MM.1S (cell line): Measurements from ENCODE around the gene WRNIP1.

ENCODE experiments used
- DNase-seq: peaks from one replicate; pipeline ENCODE4 v3.0.0-alpha.2; 2015
- H2AFZ ChIP-seq: fragments of 300-600 bp; sonication (generic); 2 replicates; pipeline ENCODE4 v1.6.0; 2016; ENCODE audit warnings: antibody characterized with exemption, low read length
- H3F3A ChIP-seq: fragments of 300-600 bp; sonication (generic); 2 replicates; pipeline ENCODE4 v1.6.1; 2016; ENCODE audit warnings: mild to moderate bottlenecking, antibody characterized with exemption, low read length, moderate library complexity, mixed read lengths; ENCODE audit not compliant: insufficient read depth
- H3K27ac ChIP-seq: fragments of 300-600 bp; sonication (generic); 2 replicates; pipeline ENCODE4 v1.5.1; 2016; ENCODE audit warnings: mild to moderate bottlenecking, low read length
- H3K27me3 ChIP-seq: fragments of 300-600 bp; sonication (generic); replicated peaks from 2 replicates; pipeline ENCODE4 v1.6.0; 2016; ENCODE audit warnings: low read length; ENCODE audit not compliant: insufficient read depth
- H3K36me3 ChIP-seq: fragments of 300-600 bp; sonication (generic); replicated peaks from 2 replicates; pipeline ENCODE4 v1.6.1; 2016; ENCODE audit warnings: mild to moderate bottlenecking, low read length, mixed read lengths; ENCODE audit not compliant: insufficient read depth
- H3K4me1 ChIP-seq: fragments of 300-600 bp; sonication (generic); 2 replicates; pipeline ENCODE4 v1.6.1; 2016; ENCODE audit warnings: low read length, mixed read lengths
- H3K4me2 ChIP-seq: fragments of 300-600 bp; sonication (generic); 2 replicates; pipeline ENCODE4 v1.6.0; 2016; ENCODE audit warnings: low read depth, low read length
- H3K4me3 ChIP-seq: fragments of 300-600 bp; sonication (generic); 2 replicates; pipeline ENCODE4 v1.5.1; 2016; ENCODE audit warnings: low read length, mixed read lengths
- H3K79me2 ChIP-seq: fragments of 300-600 bp; sonication (generic); 2 replicates; pipeline ENCODE4 v1.6.1; 2016; ENCODE audit warnings: mixed run types, low read length, mixed read lengths
- H3K9ac ChIP-seq: fragments of 300-600 bp; sonication (generic); 2 replicates; pipeline ENCODE4 v1.6.1; 2016; ENCODE audit warnings: low read length, mixed read lengths
- H3K9me2 ChIP-seq: fragments of 300-600 bp; sonication (generic); replicated peaks from 2 replicates; pipeline ENCODE4 v1.6.1; 2016; ENCODE audit warnings: mild to moderate bottlenecking, low read length, mixed read lengths; ENCODE audit not compliant: insufficient read depth
- H3K9me3 ChIP-seq: fragments of 300-600 bp; sonication (generic); replicated peaks from 2 replicates; pipeline ENCODE4 v1.6.1; 2016; ENCODE audit warnings: mild to moderate bottlenecking, low read length, mixed read lengths; ENCODE audit not compliant: insufficient read depth
- H4K20me1 ChIP-seq: fragments of 300-600 bp; sonication (generic); 2 replicates; pipeline ENCODE4 v1.6.1; 2016; ENCODE audit warnings: mild to moderate bottlenecking, low read length, moderate library complexity, mixed read lengths; ENCODE audit not compliant: insufficient read depth
- EZH2 ChIP-seq: fragments of 300-600 bp; sonication (generic); optimal IDR thresholded peaks from 2 replicates; pipeline ENCODE3; 2017; ENCODE audit warnings: low read depth, mild to moderate bottlenecking, antibody characterized with exemption, low read length, mixed read lengths
- EZH2phosphoT487 ChIP-seq: fragments of 300-600 bp; sonication (generic); IDR thresholded peaks from 2 replicates; pipeline ENCODE4 v1.6.1; 2018; ENCODE audit warnings: antibody characterized with exemption, low read length
- TF ChIP-seq, protein P1 (sequence below): fragments of 300-600 bp; sonication (generic); IDR thresholded peaks from 2 replicates; pipeline ENCODE4 v1.5.1; 2016; ENCODE audit warnings: antibody characterized with exemption, low read length, mixed read lengths

The WRNIP1 gene

GRCh38 chr6:2773449-2773848 lies 8.3 kb downstream of the WRNIP1 start:
- TF ChIP-seq, protein P1, sequence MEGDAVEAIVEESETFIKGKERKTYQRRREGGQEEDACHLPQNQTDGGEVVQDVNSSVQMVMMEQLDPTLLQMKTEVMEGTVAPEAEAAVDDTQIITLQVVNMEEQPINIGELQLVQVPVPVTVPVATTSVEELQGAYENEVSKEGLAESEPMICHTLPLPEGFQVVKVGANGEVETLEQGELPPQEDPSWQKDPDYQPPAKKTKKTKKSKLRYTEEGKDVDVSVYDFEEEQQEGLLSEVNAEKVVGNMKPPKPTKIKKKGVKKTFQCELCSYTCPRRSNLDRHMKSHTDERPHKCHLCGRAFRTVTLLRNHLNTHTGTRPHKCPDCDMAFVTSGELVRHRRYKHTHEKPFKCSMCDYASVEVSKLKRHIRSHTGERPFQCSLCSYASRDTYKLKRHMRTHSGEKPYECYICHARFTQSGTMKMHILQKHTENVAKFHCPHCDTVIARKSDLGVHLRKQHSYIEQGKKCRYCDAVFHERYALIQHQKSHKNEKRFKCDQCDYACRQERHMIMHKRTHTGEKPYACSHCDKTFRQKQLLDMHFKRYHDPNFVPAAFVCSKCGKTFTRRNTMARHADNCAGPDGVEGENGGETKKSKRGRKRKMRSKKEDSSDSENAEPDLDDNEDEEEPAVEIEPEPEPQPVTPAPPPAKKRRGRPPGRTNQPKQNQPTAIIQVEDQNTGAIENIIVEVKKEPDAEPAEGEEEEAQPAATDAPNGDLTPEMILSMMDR, result no peak
- TF ChIP-seq EZH2phosphoT487 (no peak), EZH2 (no peak)
- Histone ChIP-seq H2AFZ (no peak overlapping the region), H3K36me3 (peaks cover 4% of the 10 kb centered on the region), H4K20me1 (no peaks in the 10 kb centered on the region), H3K9me3 (no peaks in the 10 kb centered on the region), H3K27me3 (no peaks in the 10 kb centered on the region), H3K4me2 (no peak overlapping the region), H3K27ac (no peak overlapping the region), H3K79me2 (peaks cover 95% of the 10 kb centered on the region), H3K4me1 (0 out of 2 replicates have a peak, but pooled peaks cover 5% of the 10 kb centered on the region), H3K9ac (no peak overlapping the region), H3K9me2 (no peaks in the 10 kb centered on the region), H3K4me3 (no peak overlapping the region), H3F3A (no peaks in the 10 kb centered on the region)
- DNase-seq, result no peak

- TF ChIP-seq EZH2 (no peak), EZH2phosphoT487 (no peak)
- TF ChIP-seq, protein P1, result no peak
- Histone ChIP-seq H3F3A (no peaks in the 10 kb centered on the region), H4K20me1 (no peaks in the 10 kb centered on the region)
These were observed 9.8 kb downstream of the WRNIP1 start for GRCh38 chr6:2775003-2775402.

DNA sequence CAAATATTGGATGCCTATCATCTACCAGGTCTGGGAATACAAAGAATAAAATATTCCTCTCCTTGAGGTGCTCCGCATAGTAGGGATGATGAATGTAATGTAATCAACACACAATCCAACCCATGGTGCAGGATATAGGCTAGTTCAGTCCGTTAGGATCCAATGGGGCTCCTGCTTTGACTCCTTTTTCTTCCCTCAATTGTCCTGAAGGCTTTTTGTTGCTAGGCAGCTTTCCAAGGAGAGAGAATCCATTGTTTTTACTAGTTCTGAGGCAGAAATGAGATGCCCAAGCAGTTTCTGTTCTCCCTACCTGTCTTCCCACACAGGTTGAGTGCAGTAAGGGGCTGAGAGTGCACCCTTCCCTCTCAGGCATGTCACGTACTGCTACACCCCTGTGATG lies 12.1 kb downstream of the WRNIP1 start:
- Histone ChIP-seq H3K27ac (no peak overlapping the region), H2AFZ (no peak overlapping the region), H4K20me1 (no peaks in the 10 kb centered on the region), H3K9me3 (no peaks in the 10 kb centered on the region), H3K36me3 (no peaks in the 10 kb centered on the region; the same call in 1 of the 2 replicates), H3K9me2 (no peaks in the 10 kb centered on the region), H3K27me3 (no peaks in the 10 kb centered on the region), H3K79me2 (peaks cover 82% of the 10 kb centered on the region), H3K4me2 (no peak overlapping the region), H3K9ac (no peak overlapping the region), H3K4me1 (no peaks in the 10 kb centered on the region), H3K4me3 (no peak overlapping the region), H3F3A (no peaks in the 10 kb centered on the region)
- no peak for DNase-seq
- TF ChIP-seq EZH2phosphoT487, result no peak
- TF ChIP-seq EZH2, result no peak
- TF ChIP-seq, protein P1, result no peak

More at GRCh38 chr6:2775003-2775402, 9.8 kb downstream of the WRNIP1 start:
- no peak overlapping the region for H2AFZ ChIP-seq
- H3K4me2 ChIP-seq, result no peak overlapping the region
- H3K9ac ChIP-seq, result no peak overlapping the region
- peaks cover 4% of the 10 kb centered on the region for H3K36me3 ChIP-seq
- no peak overlapping the region for H3K4me3 ChIP-seq
- H3K27ac ChIP-seq, result no peak overlapping the region
- DNase-seq, result no peak
- H3K27me3 ChIP-seq, result no peaks in the 10 kb centered on the region
- H3K9me2 ChIP-seq, result no peaks in the 10 kb centered on the region
- no peaks in the 10 kb centered on the region for H3K9me3 ChIP-seq
- peaks cover 91% of the 10 kb centered on the region for H3K79me2 ChIP-seq
- no peaks in the 10 kb centered on the region for H3K4me1 ChIP-seq
